Uterus (tissue), 2 donors: ENCODE results near the gene NOP16.

ENCODE experiments used
- CTCF ChIP-seq, 4 experiments: fragments of 200-600 bp in 2 of 4; fragments of 450-650 bp in 2 of 4; sonication (generic) in 2 of 4; IDR thresholded peaks; one replicate each; pipeline ENCODE4 v1.5.1; 2016 to 2019; ENCODE audit warnings: antibody characterized with exemption in 4 of 4, mild to moderate bottlenecking in 2 of 4, moderate library complexity in 1 of 4
- POLR2A ChIP-seq, 2 donors: fragments of 450-650 bp; IDR thresholded peaks; one replicate each; pipeline ENCODE4 v1.6.1; 2016; ENCODE audit warnings: antibody characterized with exemption in 2 of 2, mild to moderate bottlenecking in 1 of 2, moderate library complexity in 1 of 2

DNA sequence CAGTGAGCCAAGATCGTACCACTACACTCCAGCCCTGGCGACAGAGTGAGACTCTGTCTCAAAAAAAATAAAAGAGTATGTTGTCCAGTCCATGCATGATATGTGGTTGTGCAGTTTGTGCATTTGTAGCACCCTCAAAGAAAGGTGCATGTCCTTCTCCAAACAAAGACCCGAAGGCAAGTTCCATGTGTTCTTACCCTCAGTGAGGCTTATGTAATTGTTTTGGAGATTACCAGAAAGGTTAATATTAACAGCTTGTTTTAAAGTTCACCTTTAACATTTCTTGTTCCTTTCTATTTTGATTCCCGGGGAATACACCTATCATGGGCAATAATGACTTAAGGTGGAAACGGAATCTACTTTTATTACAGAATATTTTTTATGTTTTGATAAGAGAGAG, 49.1 kb downstream of the NOP16 start:
- TF ChIP-seq CTCF (IDR thresholded peaks at IDR 0.05): no peak
- TF ChIP-seq POLR2A (IDR thresholded peaks at IDR 0.05): no peak
